ENCODE results near the gene DDIT3. TPM values are rescaled to one million over a fixed set of nuclear protein-coding genes. Genes with fewer than 3 reads are reported as not detected.

Gene DDIT3
- total RNA-seq, 1 experiment from 2014 or later: 11.3 TPM

DNA sequence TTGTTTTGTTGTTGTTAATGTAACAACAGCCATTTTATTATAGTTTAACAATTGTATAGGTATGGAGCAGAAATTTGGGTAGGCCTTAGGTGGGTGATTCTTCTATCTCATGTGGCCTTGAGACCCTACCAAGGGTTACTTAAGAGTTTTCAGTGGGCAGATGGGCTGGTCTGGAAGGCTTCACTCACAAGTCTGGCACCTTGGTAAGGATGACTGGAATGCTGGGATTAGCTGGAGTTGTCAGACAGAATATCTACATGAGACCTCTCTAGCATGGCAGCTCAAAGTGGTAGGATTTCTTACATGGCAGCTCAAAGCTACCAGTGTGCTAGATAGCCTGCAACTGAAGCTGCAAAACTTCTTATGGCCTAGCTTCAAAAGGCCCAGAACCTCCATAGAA lies 34.6 kb downstream of the DDIT3 start:
- DNase-seq (ENCODE audit: low read depth): no peak

DNA sequence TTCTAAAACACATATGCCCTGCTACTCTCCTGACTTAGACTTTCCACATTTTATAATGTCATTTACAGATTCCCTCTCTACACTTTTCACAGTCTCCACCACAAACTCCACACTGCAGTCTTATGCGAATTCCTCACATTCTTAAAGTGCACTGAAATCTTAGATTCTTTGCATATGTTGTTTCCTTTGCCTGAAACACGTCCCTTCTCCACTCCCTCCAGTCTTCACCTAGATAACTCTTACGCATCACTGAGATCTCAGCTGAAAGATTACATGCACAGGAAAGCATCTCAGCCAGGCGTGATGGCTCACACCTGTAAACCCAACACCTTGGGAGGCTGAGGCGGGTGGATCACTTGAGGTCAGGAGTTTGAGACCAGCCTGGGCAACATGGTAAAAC lies 36.8 kb downstream of the DDIT3 start:
- DNase-seq (ENCODE audit: low read depth): no peak

DNA sequence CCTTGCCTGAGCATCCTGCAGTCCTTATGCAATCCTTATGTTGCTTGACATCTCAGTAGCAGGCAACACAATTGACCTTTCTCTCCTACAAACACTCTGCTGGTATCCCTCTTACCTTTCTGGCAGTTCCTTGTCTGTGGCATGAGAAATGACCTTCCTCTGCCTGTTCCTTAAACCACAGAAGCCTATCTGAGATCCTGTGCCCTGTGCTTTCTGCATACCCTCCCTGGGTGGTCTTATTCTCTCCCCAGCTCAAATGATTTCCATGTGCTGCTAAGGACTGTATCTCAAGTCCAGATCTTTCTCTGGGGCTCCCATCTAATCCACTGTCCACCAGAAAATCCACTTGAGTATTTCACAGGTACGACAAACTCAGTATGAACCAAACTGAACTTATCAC lies 38.6 kb downstream of the DDIT3 start:
- no peak for DNase-seq (ENCODE audit: low read depth)

DNA sequence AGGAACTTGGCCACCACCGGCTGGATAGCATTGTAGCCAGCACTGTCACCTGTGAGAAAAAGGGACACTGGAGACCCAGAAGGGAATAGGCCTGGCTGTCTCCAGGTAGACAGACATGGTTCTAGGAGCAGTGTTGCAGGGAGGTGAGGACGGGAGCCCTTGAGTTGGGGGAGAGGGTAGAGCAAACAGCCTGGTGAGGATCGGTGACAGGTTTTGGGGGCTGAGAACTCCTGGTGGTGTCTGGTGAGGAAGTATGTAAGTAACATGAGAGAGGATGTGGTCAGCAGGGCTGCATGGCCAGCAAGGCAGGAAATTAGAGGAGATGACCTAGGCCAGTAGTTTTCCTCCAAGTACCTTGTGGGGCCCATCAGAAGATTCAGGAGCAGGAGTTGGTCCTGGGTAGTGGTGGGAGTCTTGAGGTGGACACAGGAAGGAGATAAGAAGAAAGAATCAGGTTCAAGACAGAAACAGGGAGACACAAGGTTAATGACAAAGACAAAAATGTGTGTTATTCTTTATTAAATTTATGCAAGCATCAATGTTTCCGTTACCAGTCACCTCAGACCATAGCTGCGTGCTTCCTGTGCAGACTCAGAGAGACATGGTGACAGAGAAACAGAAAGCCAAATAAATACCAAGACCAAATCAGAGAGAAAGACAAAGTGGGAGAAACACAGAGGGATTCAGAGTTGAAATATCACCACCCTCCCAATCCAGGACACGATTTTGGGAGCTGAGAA lies 40.8 kb downstream of the DDIT3 start, which contains the start of gene ARHGAP9:
ARHGAP9 (minus strand) TSS at position 491 of the 740 bp plus-strand sequence; CDS start at position 31, 460 bp downstream.
- no peak for DNase-seq (ENCODE audit: low read depth)

DNA sequence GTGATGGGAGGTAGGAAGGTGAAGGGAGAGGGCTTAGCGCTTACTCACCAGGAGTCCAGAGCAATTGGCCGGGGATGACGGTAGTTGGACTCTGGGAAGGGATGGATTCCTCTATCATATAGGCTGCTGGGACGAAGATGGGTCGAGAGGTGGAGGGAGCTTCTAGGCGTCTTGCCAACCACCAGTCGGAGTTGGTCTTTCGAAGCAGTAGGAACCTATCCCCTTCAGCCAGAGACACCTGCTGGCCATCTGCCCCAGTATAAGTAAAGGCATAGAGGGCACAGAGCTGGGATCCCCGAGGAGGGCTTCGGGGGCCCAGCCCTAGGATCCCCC lies 41.3 kb downstream of the DDIT3 start:
- DNase-seq (ENCODE audit: low read depth): no peak

DNA sequence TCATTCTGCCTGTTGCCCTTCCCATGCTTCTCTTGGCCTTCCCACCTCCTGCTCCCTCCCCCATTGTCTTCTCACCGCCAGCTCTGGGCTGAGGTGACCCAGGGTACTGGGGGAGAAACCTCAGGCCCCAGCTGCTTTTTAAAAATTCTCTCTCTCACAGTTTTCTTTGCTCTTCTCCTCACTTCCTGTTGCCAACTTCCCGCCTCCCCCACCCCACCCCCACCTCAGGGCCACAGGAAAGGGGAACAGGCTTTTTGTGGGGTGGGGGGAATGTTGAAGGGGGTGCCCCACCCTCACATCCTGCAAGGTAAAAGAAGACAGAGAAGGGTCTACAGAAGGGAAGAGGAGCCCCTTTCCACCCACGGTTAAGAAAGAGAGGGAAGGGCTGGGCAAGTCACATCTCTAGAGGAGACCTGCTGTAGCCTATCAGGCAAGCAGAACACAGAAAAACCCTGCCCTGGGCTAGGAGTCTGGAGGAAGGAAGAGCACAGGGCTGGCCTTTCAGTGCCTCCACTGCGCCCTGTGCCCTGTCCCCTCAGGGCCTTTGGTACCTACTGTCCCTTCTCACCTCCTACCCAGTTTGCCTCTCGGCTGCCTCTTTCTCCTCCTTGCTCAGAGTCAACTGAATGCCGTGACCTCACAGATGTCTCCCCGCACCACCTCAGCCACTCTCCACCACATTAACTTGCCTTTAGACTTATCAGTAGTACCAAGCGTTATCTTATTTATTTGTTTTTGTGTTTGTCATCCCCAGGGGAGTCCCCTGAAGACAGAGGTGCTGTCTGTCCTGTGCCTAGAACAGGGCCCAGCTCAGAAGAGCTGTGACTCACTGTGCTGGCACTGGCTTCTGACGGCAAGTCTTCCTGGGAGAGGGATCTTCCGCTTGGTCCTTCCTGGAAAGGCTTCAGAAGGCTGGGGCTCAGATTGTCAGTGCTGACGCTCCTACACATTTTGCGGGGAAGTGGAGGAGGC lies 42.3 kb downstream of the DDIT3 start:
- peak; percentile 48 for DNase-seq (ENCODE audit: low read depth)

DNA sequence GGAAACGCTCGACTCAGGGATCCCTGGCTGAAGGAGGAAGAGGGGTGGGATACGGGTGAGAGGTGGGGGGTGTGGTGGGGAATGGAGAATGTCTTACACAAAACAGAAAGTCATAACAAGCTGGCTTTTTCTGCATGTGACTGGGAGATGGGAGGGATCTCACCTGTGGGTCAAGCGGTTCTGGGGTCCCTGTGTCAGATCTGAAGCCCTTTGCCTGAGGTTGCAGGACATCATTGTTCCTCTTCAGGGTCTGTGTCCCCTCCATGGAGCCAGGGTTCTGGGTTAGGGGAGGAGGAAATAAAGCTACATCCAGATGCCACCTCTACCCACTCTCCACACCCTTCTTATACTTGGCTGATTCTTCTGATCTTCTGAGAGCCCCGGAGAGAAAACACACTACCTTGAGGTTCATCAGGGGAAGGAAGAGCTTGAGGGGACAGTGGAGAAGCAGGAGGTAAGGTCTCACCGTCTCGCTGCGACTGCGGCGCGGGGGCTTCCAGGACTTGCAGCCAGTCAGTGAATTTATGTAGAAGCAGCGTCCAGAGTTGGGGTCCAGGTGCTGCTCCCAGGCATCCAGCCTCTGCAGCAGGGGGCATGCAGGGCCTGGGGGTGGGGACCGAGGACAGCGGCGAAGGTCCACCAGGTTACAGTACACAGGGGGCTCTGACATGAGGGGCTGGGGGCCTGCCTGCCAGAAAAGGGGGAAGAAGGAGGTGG lies 43.2 kb downstream of the DDIT3 start:
- DNase-seq (ENCODE audit: low read depth): no peak

DNA sequence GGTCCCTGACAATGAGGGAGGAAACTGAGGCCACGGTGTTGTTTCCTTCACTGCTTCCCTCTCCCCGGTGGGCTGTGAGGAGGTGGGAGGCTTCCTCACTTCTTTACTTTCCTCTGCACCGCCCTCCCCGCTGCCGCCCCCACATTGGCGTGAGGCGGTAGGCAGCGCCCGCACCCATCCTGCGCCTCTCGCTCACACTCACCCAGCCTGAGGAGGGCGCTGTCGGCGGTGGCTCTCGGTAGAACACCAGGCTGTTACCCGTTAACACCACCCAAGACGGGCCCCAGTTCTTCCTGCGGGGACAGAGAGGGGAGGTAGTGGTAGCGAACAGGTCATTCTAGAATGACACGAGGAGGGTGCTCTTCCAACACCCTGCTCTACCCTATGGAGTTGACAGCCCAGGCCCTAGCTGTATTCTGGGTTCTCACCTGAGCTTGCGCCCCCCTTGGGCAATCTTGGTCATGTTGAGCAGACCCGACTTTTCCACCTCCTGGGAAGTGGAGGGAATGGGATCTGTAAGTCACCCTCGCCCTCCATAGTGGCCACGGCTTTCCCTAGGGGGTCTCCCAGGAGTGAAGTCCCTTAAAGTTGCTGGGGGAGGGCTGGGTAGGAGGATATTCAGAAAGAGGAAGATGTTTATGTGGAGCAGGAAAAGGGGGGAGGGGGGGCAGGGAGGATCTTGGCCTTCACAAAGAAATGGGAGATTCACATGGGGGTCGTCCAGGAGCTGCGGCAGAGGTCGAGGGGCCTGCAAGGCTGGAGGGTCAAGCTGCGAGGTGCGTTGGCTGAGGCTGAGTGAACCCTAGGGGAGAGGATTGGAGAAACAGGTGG lies 43.9 kb downstream of the DDIT3 start:
- DNase-seq (ENCODE audit: low read depth): no peak

DNA sequence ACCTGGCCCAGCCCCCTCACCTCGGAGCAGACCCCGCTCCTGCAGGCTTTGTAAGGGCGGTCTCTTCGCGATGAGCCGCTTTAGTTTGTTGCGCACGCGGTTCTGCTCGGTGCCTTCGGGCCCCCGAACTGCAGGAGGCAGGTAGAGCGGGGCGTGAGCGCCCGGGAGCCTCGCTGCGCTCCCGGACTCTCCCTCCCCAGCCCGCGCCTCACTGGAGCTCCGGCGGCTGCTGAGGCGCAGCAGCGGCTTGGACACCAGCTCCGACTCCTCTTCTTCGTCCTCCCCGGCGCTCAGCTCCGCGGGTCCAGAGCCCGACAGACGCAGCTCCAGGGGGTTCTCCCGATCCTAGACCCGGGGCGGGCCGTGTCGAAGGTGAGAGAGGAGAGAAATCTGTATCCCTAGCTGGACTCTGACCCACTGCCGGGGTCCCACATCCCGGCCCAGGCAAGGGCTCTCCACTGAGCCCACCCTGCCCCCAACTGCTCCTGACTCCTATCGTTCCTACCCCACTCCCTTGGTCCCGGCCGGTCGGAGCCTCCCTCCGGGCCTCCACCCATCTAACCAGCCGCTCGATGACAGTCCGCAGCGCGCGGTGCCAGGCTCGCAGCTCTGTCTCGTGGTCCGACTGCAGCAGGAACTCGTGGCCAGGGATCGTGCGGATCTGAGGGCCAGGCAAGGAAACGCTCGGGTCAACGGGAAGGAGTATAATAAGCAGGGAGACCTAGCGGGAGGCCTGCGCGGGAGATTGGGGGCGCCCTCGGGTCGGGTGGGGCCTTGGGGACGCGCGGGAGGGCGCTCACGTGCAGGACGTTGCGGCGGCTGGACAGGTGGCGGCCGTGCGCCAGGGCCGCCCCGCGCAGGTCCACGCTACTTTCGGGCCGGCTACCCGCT lies 44.8 kb downstream of the DDIT3 start:
- DNase-seq (ENCODE audit: low read depth): peak; percentile 40

DNA sequence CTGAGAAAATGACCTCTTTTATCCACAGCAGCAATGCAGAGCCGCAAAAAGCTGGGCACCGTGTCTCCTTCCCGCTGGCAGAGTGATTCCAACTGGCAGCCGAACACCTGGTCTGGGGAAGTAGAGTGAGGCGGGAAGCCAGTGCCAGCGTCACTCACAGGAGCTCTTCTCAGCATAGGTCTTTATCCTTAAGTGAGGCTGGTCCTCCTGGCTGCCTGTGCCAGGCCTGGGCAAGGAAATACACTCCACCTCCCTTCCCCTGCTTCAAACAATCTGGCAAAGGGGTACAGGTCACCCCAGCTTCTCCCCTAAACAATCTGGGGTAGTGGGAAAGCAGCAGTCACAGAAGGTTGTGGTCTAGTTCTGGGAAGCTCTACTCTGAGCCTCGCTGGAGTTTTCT lies 45.5 kb downstream of the DDIT3 start:
- DNase-seq (ENCODE audit: low read depth): no peak

DNA sequence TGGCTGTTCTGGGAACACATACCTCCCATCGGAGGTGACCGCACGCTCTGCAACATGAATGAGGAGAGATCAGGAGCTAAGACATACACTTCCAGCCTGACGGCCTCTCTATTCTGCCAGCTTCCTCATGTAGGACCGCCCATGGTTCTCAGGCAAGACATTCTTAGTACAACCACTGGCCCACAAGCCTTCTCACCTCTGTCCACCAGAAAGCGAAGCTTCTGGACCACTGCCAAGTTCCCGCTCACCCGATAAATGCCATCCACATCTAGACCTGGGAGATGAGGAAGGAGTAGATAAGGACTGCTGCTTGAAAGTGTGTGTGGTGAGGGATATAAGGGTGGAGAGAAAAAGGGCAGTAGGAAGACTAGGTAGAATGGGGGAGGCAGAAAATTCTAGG lies 45.9 kb downstream of the DDIT3 start:
- DNase-seq (ENCODE audit: low read depth): no peak

DNA sequence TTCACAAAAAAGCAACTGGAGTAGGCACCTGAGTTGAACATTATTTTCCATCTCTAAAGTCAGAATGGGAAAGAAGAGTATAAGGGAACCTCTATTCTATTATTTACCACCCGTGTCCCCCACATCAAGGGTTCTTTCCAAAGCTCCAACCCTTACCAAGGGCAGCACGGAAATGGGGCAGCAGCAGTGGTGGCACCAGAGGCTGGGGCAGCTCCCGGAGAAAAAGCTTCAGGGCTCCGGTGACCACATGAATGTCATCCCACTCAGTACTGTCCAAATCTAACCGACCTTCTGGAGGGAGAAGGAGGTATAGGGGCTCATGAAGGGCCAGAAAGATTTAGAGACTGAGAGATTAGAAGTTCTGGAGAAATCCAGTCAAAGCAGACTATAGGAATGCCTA lies 46.4 kb downstream of the DDIT3 start:
- DNase-seq (ENCODE audit: low read depth): no peak

DNA sequence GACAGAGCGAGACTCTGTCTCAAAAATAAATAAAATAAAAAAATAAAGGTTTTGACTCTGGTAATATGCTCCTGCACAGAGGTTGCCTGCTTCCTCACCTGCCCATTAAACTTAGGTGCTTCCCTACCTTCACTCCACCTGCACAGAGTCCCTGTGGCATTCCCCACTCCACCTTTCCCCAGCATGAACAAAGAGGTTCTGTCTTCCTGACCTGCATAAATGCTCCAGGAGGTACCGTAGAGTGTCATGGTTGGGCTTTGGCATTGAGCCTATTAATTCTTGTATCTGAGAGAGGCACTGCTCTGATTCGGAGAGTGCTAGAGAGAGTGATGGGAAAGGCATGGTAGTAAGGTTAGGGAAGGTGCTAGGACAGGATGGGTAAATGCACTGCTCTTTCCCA lies 46.9 kb downstream of the DDIT3 start:
- DNase-seq (ENCODE audit: low read depth): no peak

DNA sequence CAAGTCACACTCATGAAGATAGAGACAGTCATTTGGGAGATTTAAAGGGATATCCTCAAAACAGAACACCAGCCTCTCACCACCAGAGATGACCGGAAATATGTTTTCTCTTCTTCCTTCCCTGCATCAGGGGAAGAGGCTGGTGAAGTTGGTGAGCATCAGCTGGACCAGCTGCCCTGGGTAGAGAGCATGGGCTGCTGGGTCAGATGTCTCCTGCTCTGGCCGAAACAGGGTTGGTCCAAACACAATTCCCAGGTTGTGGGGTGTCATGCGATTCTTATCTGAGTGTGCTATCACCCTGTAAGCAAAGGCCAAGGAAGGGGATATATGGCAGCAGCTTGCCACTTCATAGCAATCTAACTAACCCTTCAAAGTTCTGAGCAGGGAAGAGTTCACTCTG lies 47.9 kb downstream of the DDIT3 start:
- DNase-seq (ENCODE audit: low read depth): no peak

DNA sequence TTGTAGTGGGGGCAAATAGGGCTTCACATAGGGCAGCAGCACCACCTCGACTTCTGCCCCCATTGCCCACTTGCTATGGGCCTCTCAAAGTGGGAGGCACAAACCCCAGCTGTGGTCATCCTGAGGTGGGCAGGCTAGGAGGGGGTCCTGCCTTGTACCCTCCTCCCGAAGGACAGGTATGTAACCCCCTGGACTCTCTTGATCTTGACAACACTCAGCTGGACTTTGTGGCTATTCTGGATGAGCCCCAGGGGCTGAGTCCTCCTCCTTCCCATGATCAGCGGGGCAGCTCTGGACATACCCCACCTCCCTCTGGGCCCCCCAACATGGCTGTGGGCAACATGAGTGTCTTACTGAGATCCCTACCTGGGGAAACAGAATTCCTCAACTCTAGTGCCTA lies 48.7 kb downstream of the DDIT3 start:
- no peak for DNase-seq (ENCODE audit: low read depth)

DNA sequence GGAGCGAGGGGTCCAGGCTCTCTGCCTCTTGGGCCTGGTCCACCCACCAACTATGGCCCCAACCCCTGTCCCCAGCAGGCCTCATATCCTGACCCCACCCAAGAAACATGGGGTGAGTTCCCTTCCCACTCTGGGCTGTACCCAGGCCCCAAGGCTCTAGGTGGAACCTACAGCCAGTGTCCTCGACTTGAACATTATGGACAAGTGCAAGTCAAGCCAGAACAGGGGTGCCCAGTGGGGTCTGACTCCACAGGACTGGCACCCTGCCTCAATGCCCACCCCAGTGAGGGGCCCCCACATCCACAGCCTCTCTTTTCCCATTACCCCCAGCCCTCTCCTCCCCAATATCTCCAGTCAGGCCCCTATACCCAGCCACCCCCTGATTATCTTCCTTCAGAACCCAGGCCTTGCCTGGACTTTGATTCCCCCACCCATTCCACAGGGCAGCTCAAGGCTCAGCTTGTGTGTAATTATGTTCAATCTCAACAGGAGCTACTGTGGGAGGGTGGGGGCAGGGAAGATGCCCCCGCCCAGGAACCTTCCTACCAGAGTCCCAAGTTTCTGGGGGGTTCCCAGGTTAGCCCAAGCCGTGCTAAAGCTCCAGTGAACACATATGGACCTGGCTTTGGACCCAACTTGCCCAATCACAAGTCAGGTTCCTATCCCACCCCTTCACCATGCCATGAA lies 49.2 kb downstream of the DDIT3 start:
- no peak for DNase-seq (ENCODE audit: low read depth)

DNA sequence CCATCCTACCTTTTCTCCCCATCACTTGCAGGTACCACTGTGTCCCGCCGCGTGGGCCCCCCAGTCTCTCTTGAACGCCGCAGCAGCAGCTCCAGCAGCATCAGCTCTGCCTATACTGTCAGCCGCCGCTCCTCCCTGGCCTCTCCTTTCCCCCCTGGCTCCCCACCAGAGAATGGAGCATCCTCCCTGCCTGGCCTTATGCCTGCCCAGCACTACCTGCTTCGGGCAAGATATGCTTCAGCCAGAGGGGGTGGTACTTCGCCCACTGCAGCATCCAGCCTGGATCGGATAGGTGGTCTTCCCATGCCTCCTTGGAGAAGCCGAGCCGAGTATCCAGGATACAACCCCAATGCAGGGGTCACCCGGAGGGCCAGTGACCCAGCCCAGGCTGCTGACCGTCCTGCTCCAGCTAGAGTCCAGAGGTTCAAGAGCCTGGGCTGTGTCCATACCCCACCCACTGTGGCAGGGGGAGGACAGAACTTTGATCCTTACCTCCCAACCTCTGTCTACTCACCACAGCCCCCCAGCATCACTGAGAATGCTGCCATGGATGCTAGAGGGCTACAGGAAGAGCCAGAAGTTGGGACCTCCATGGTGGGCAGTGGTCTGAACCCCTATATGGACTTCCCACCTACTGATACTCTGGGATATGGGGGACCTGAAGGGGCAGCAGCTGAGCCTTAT lies 49.9 kb downstream of the DDIT3 start:
- DNase-seq (ENCODE audit: low read depth): no peak

DNA sequence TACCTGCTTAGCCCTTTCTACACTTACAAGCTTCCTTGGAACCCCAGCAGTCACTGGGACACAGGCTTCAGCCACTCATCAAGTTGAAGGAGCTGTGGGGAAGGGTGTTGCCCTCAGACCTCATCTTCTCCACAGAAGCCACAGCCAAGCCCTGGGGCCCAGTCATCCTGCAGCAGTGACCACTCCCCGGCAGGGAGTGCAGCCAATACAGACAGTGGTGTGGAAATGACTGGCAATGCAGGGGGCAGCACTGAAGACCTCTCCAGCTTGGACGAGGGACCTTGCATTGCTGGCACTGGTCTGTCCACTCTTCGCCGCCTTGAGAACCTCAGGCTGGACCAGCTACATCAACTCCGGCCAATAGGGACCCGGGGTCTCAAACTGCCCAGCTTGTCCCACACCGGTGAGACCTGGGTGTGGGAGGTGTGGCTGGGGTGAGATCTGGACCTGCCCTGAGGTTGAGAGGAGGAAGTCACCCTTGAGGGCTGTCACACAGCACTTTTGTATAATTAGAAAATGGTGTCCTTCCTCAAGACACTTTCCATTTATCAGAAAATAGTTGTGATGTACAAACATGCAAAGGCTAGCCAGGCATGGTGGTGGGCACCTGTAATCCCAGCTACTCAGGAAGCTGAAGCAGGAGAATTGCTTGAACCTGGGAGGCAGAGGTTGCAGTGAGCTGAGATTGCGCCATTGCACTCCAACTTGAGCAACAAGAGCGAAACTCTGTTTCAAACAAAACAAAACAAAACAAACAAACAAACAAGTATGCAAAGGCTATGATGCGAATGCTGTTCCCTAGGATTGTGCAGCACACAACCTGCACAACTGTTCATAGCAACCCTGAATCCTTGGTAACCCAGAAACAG lies 50.8 kb downstream of the DDIT3 start:
- DNase-seq (ENCODE audit: low read depth): no peak
